RPMI7951 (cell line): ENCODE results near the gene KLK7. TPM values are rescaled to one million over a fixed set of nuclear protein-coding genes. Genes with fewer than 3 reads are reported as not detected.

Experiments
- DNase-seq: peaks from one replicate; pipeline ENCODE4 v3.0.0-alpha.2; 2012; ENCODE audit warnings: low read depth
- total RNA-seq: library from RNA; depleted of rRNA; stranded (reverse); fragments of >200 nt; shearing (Covaris generic); gene quantifications from 2 replicates; pipeline ENCODE4 v1.2.3, GENCODE V29; 2014; rRNA removed

The KLK7 gene
- not detected in 2 replicates for total RNA-seq

DNA sequence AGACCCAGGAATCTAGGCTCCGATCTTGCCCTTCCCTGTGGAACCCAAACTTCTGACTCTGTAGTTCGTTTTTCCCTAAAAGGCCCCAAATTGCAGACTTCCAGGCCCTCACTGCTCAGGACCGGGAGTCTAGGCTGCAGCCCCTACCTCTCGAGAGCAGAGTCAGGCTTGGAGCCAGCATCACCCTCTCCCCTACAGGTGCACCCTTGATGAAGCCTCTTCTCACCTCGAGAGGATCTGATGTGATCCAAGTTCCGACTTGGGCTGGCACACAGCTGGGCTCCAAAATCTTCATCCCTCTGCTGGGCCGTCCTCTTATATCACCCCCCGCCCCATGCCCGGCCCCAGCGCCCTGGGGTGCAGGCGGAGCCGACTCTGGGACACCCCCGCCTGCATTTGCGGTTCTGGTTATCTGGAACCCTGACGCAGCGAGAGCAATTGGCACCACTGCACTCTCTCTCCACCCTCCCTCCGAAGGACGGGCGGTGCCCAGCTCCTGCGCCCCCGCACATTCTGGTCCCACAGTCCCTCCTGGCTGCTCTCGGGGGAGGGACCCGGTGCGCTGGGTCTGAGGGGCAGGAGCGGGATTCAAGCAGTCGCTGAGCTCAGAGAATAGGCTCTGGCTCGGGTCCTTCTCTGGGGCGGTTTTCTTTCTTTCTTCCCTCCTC is at the start of gene KLK7:
Gene KLK7 (minus strand): TSS at position 293 of the 668 bp plus-strand sequence. CDS start 1,518 bp downstream, outside the sequence.
- DNase-seq = no peak

DNA sequence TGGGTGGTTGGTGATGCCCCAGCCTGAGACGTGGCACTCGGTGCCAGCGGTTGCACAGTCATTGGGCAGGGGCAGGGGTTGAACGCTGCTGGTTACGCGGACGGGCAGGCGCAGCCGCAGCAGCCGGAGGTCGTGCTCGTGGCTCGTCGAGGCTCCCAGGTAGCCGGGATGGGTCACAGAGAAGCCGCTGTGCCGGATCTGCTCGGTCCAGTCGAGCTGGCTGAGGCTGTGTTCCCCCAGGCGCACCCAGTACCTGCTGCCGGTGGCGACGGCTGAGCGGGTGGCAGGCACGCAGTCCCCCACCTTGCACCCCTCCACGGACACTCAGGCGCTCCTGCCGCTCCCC is 48.1 kb upstream of the KLK7 start:
- no peak for DNase-seq

DNA sequence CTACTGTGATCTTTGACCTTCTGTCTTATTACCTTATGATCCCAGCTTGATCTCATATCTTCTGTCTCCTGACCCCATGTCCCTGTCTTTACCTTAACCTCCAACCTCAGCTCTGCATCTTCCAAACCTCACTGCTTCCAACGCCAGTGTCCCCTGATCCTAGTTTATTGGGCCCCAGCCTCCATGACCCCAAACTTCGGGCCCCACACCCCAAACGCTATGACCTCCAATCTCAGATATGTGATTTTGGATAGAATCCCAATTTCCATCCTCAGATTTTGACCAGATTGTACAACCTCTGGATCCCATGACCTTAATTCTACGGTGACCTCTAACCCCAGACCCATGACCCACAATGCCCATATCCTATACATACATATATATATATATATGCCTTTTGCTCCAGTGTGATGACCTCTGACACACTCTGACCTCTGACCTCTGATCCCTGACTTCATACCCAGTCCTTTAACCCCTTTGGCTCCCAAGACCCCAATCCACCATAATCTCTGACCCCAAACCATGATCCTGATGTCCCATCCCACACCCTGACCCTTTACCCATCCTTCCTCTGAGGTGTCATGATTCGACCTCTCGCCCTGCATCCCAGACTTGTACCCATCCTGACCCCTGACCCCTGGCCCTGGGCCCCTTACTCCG is 47.6 kb upstream of the KLK7 start:
- no peak for DNase-seq

DNA sequence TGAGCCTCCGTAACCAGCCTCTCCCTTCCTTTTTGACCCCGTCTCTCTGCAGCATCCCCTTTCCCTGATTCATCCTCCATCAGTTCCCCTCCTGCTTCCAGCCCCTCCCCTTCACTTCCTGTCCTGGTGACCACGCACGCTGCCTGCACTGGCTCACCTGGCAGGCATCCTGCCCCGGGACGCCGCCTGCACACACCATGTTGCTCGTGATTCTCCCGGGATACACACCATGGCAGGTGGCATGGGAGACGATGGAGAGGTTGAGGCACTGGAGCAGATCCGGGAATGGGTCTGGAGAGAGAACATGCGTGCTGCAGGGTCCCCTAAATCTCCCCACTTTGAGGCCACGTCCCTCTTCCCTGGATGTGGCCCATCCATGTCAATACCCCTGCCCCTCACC is 46.9 kb upstream of the KLK7 start:
- no peak for DNase-seq

- peak; percentile 16 for DNase-seq
Measured at GRCh38 chr19:51029718-51030117, 46.0 kb upstream of the KLK7 start.

DNA sequence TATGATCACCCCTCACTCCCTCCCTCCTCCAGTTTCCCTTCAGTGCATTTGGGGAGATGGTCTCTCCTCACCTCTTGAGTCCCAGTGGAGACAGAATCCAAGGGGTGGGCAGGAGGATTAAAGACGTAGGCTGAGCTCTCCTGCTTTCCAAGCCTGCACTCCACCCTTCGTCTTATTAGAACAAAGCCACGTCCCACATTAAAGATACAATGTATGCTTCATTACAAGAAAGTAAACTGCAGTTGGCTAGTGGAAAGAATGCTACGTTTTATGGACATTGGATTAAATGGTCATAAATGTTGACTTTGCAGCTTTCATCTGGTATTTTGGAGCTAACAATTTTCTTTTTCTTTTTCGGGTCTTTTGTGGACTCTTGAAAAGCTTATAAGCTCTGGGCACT is 44.2 kb upstream of the KLK7 start:
- DNase-seq = no peak

- no peak for DNase-seq
Measured at GRCh38 chr19:51027126-51027806, 43.5 kb upstream of the KLK7 start.

- DNase-seq = no peak
Measured at GRCh38 chr19:51026554-51026831, 42.8 kb upstream of the KLK7 start, which contains the start of gene KLK11. Gene KLK11, minus strand, starts transcription at chr19:51026616. Its CDS starts 985 bp downstream, at chr19:51025631.

DNA sequence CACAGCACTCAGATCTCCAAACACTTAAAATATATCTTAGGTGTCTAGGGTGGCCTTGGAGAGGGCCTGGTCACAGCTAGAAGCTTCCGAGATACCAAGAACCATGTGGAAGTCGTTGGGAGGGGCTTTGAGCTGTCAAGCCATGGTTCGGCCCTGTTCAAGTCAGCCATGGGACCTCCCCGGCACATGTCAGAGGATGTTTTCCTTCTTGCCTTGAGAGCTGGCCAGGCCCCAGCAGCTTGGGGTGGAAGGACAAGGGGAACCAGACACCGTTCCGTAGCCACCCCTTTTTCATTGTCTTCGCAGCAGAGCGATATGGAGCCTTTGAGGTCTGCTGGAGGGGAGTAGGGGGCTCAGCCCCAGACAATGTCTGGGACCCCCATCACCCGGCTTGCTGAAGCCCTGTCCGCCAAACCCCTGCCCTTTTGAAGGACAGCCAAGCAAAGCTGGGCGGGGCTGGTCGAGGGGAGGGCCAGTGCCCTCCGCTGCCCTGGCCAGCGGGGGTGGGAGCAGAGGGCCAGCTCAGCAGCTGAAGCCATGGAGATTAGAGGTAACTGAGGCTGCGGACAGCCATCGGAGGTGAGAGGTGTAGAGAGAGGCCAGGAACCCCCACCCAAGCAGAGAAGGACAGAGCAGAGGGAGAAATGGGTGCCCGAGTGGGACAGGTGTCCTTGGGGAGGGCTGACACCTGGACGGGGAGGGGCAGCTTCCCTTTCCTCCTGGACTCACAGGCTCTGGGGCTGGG is 42.3 kb upstream of the KLK7 start:
- no peak for DNase-seq

DNA sequence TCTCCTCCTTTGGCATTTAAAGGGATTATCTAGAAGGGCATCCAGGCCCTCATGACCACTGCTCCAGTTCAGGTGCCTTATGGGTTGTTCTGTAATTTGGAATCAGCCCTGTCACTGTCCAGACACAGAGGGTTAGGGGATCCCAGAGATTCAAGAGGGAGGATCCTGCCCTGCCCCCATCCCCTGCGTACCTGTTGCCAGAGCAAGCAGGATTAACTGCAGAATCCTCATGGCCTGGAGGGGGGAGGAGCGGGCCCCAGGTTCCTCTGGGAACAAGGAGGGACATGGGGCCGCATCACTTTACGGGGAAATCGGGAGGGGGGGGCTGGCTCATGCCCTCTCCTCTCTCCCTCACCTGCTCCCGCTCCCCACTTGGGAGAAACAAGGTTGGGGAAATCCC is 41.7 kb upstream of the KLK7 start:
- no peak for DNase-seq

GRCh38 chr19:51024924-51025323 is 41.2 kb upstream of the KLK7 start:
- DNase-seq = no peak

DNA sequence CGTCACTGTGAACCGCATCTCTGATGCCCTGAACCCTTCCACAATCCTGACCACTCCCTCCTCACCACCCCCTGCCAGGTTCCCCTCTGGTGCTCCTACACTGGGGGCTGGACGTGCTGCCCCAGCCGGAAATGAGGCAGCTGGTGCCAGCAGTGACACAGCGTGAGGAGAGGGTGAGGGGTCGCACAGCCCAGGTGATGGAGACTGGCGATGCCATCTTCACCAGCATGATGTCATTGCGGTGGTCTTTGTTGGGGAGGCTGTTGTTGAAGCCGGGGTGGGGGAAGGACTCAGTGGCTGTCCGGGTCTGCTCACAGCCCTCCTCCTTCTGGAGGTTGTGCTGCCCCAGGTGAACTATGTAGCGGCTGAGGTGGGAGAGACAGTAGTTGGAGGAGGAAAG is 40.2 kb upstream of the KLK7 start:
- no peak for DNase-seq

- DNase-seq = no peak
Measured at GRCh38 chr19:51022526-51022925, 38.8 kb upstream of the KLK7 start.

- peak; percentile 57 for DNase-seq
Measured at GRCh38 chr19:51020988-51021651, 37.4 kb upstream of the KLK7 start.

DNA sequence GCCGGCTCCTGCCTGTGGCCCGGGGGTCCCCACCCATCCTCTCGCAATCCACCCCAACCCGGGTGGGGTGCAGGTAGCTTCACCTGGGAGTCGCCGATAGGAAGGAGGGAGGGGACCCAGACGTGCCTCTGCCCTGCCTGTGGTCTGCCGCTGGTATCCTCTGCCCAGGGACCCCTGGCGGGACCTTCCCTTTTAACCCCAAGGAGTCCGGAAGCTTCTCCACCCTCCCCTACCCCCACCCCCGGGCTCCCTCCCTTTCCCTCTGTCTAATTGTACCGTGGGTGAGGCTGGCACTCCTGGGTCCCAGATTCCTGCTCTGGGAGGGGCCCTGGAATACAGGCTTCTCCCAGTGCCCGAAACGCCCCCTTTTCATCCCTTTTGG is 35.8 kb upstream of the KLK7 start, which contains the start of gene KLK10:
Gene KLK10 (minus strand): TSS at position 166 of the 382 bp plus-strand sequence. CDS start 579 bp downstream, outside the sequence.
- no peak for DNase-seq

GRCh38 chr19:51018745-51019543 is 35.2 kb upstream of the KLK7 start:
- no peak for DNase-seq

- DNase-seq = peak; percentile 37
Measured at GRCh38 chr19:51016798-51017683, 33.3 kb upstream of the KLK7 start.

DNA sequence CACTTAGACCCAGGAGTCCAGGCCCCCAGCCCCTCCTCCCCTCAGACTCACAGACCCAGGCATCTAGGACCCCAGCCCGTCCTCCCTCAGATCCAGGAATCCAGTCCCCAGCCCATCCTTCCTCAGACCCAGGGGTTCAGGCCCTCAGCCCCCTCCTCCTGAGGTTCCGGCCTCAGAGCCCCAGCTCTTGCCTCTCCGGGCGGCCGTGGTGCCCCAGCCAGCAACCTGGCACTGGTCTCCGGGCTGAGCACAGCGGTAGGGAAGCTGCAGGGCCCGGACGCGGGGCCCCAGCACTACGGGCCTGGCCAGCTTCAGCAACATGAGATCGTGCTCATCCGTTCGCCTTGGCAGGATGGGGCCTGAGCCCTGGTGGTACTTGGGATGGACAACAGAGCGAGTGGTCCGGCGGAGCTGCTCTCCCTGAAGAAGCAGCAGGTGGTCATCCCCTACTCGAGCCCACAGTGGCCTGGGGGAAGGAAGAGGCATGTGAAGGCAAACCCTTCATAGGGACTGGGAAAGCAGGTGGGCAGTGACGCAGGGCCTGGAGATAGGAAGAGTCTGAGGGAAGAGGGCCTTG is 32.1 kb upstream of the KLK7 start:
- no peak for DNase-seq

GRCh38 chr19:51014242-51014641 is 30.5 kb upstream of the KLK7 start:
- no peak for DNase-seq
